Thyroid gland (tissue), 4 donors: ENCODE results near the gene CXCL5.

Experiments used
- POLR2A ChIP-seq, 2 donors: fragments of 450-650 bp; IDR thresholded peaks; one replicate each; pipeline ENCODE4 v1.6.1; 2017; ENCODE audit warnings: antibody characterized with exemption in 2 of 2, mild to moderate bottlenecking in 2 of 2, moderate library complexity in 1 of 2
- TF ChIP-seq, protein P1 (sequence below), 6 experiments: fragments of 200-600 bp in 3 of 6; fragments of 450-650 bp in 3 of 6; sonication (generic) in 3 of 6; IDR thresholded peaks; one replicate each; pipeline ENCODE4 v1.5.1; 2016 to 2019; ENCODE audit warnings: antibody characterized with exemption in 6 of 6, mild to moderate bottlenecking in 2 of 6, inconsistent platforms in 1 of 6, moderate library complexity in 1 of 6

GRCh38 chr4:74006009-74006476 lies 7.6 kb upstream of the CXCL5 start:
- TF ChIP-seq, protein P1, sequence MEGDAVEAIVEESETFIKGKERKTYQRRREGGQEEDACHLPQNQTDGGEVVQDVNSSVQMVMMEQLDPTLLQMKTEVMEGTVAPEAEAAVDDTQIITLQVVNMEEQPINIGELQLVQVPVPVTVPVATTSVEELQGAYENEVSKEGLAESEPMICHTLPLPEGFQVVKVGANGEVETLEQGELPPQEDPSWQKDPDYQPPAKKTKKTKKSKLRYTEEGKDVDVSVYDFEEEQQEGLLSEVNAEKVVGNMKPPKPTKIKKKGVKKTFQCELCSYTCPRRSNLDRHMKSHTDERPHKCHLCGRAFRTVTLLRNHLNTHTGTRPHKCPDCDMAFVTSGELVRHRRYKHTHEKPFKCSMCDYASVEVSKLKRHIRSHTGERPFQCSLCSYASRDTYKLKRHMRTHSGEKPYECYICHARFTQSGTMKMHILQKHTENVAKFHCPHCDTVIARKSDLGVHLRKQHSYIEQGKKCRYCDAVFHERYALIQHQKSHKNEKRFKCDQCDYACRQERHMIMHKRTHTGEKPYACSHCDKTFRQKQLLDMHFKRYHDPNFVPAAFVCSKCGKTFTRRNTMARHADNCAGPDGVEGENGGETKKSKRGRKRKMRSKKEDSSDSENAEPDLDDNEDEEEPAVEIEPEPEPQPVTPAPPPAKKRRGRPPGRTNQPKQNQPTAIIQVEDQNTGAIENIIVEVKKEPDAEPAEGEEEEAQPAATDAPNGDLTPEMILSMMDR (IDR thresholded peaks at IDR 0.05), result no peak
- no peak for TF ChIP-seq POLR2A (IDR thresholded peaks at IDR 0.05)
